SK-N-SH (cell line): ENCODE measurements around the gene CEP152. TPM values are rescaled to one million over a fixed set of nuclear protein-coding genes. Genes with fewer than 3 reads are reported as not detected.
A peak's percentile ranks its signal among the peaks of the same experiment; 100 is the strongest.

Experiments
- CTCF ChIA-PET: fragments of 300-600, 350-600 bp; formaldehyde crosslinking; extraction: SDS; loops from one replicate; lab custom pipeline; 2021; lab: Yijun Ruan, JAX
- POLR2A ChIA-PET: fragments of 350-600 bp; sonication (Branson Sonifier 250); formaldehyde crosslinking; extraction: SDS; loops from one replicate; lab custom pipeline; 2020; ENCODE audit warnings: antibody characterized with exemption, inconsistent platforms; lab: Yijun Ruan, JAX
- DNase-seq: peaks from one replicate; pipeline ENCODE4 v3.0.0; 2012
- H2AFZ ChIP-seq: fragments of 200-600 bp; sonication (generic); 2 replicates; pipeline ENCODE4 v1.8.1; 2016; ENCODE audit warnings: antibody characterized with exemption, mild to moderate bottlenecking, low read depth
- H3F3A ChIP-seq: fragments of 200-600 bp; sonication (generic); replicated peaks from 2 replicates; pipeline ENCODE3; 2016; ENCODE audit warnings: antibody characterized with exemption, mild to moderate bottlenecking; ENCODE audit not compliant: insufficient read depth
- H3K27ac ChIP-seq, 2 experiments: fragments of 200-500 bp in 1 of 2; fragments of 200-600 bp in 1 of 2; sonication (Bioruptor generic) in 1 of 2; sonication (generic), shearing (Covaris generic) in 1 of 2; 2 replicates each; pipeline versions ENCODE4 v1.5.1 to v1.6.1; 2014 to 2016; ENCODE audit warnings: low read depth in 2 of 2, inconsistent platforms in 1 of 2, low read length in 1 of 2, mild to moderate bottlenecking in 1 of 2, mixed read lengths in 1 of 2
- H3K27me3 ChIP-seq: fragments of 200-600 bp; sonication (generic), shearing (Covaris generic); 2 replicates; pipeline ENCODE4 v1.6.1; 2016; ENCODE audit warnings: mixed run types; ENCODE audit not compliant: insufficient read depth
- H3K36me3 ChIP-seq, 2 experiments: fragments of 200-500 bp in 1 of 2; fragments of 200-600 bp in 1 of 2; sonication (Bioruptor generic) in 1 of 2; sonication (generic) in 1 of 2; replicated peaks in 1 of 2; 2 replicates each; pipeline versions ENCODE3 to v1.5.1; 2014 to 2016; ENCODE audit warnings: low read length in 1 of 2, mild to moderate bottlenecking in 1 of 2; ENCODE audit not compliant: insufficient read depth in 2 of 2, control insufficient read depth in 1 of 2
- H3K4me1 ChIP-seq, 2 experiments: fragments of 200-500 bp in 1 of 2; fragments of 200-600 bp in 1 of 2; sonication (Bioruptor generic) in 1 of 2; sonication (generic), shearing (Covaris generic) in 1 of 2; 2 replicates each; pipeline versions ENCODE4 v1.5.1 to v1.6.1; 2014 to 2016; ENCODE audit warnings: low read depth in 1 of 2, low read length in 1 of 2, mixed run types in 1 of 2; ENCODE audit not compliant: insufficient read depth in 2 of 2, control insufficient read depth in 1 of 2
- H3K4me2 ChIP-seq: fragments of 200-600 bp; sonication (generic), shearing (Covaris generic); 2 replicates; pipeline ENCODE4 v1.6.1; 2017; ENCODE audit warnings: mixed run types
- H3K4me3 ChIP-seq, 2 experiments: fragments of 200-500 bp in 1 of 2; fragments of 200-600 bp in 1 of 2; sonication (Bioruptor generic) in 1 of 2; sonication (generic), shearing (Covaris generic) in 1 of 2; 2 replicates each; pipeline versions ENCODE4 v1.5.1 to v1.8.1; 2014 to 2016; ENCODE audit warnings: low read depth in 2 of 2, inconsistent platforms in 1 of 2, low read length in 1 of 2, mild to moderate bottlenecking in 1 of 2, mixed read lengths in 1 of 2, moderate library complexity in 1 of 2
- H3K79me2 ChIP-seq: fragments of 200-600 bp; sonication (generic); 2 replicates; pipeline ENCODE4 v1.8.1; 2017; ENCODE audit warnings: mild to moderate bottlenecking; ENCODE audit not compliant: insufficient read depth
- H3K9ac ChIP-seq: fragments of 200-600 bp; sonication (generic); 2 replicates; pipeline ENCODE4 v1.6.1; 2017; ENCODE audit warnings: mixed run types
- H3K9me2 ChIP-seq: fragments of 200-600 bp; sonication (generic); 2 replicates; pipeline ENCODE4 v1.6.1; 2017; ENCODE audit warnings: mixed run types
- H3K9me3 ChIP-seq: fragments of 200-600 bp; sonication (generic); 2 replicates; pipeline ENCODE4 v1.6.1; 2017; ENCODE audit warnings: mixed run types, mild to moderate bottlenecking, moderate library complexity
- H4K20me1 ChIP-seq: fragments of 200-600 bp; sonication (generic); 2 replicates; pipeline ENCODE4 v1.6.1; 2017; ENCODE audit warnings: mild to moderate bottlenecking, mixed run types; ENCODE audit not compliant: insufficient read depth
- ELF1 ChIP-seq: IDR thresholded peaks from 2 replicates; pipeline ENCODE4 v1.4.0; 2012
- EZH2phosphoT487 ChIP-seq: fragments of 200-600 bp; sonication (generic); IDR thresholded peaks from 2 replicates; pipeline ENCODE4 v1.6.1; 2017; ENCODE audit warnings: low read depth, mixed run types, mild to moderate bottlenecking, antibody characterized with exemption, moderate library complexity, borderline replicate concordance
- FOSL2 ChIP-seq: IDR thresholded peaks from 2 replicates; pipeline ENCODE4 v1.4.0; 2012; ENCODE audit warnings: low read depth, mild to moderate bottlenecking, moderate library complexity, borderline replicate concordance
- FOXJ3 ChIP-seq: sonication (generic); formaldehyde crosslinking; IDR thresholded peaks from 2 replicates; pipeline ENCODE4 v1.5.1; 2020; ENCODE audit warnings: mild to moderate bottlenecking, missing genetic modification reagents
- FOXM1 ChIP-seq: IDR thresholded peaks from 2 replicates; pipeline ENCODE4 v1.4.0; 2012; ENCODE audit warnings: low read depth, mild to moderate bottlenecking
- GABPA ChIP-seq: IDR thresholded peaks from 2 replicates; pipeline ENCODE4 v1.4.0; 2012; ENCODE audit warnings: low read depth, mild to moderate bottlenecking
- JUND ChIP-seq: IDR thresholded peaks from 2 replicates; pipeline ENCODE4 v1.4.0; 2012
- RXRA ChIP-seq: IDR thresholded peaks from 2 replicates; pipeline ENCODE4 v1.4.0; 2012; ENCODE audit warnings: low read depth, mild to moderate bottlenecking, borderline replicate concordance
- SIN3A ChIP-seq: IDR thresholded peaks from 2 replicates; pipeline ENCODE4 v1.6.1; 2012; ENCODE audit warnings: low read depth, mild to moderate bottlenecking, low read length, moderate library complexity, borderline replicate concordance
- SMC3 ChIP-seq: IDR thresholded peaks from 2 replicates; pipeline ENCODE4 v1.6.1; 2012; ENCODE audit warnings: low read depth, low read length, improper control_type of control experiment
- TAF1 ChIP-seq: IDR thresholded peaks from 2 replicates; pipeline ENCODE4 v1.6.1; 2012; ENCODE audit warnings: low read depth, mild to moderate bottlenecking, low read length, moderate library complexity, borderline replicate concordance
- TCF12 ChIP-seq: IDR thresholded peaks from 2 replicates; pipeline ENCODE4 v1.4.0; 2012
- TEAD4 ChIP-seq: IDR thresholded peaks from 2 replicates; pipeline ENCODE4 v1.4.0; 2012; ENCODE audit warnings: mild to moderate bottlenecking, borderline replicate concordance; ENCODE audit not compliant: insufficient read depth
- USF2 ChIP-seq: fragments of 150-350 bp; IDR thresholded peaks from 2 replicates; pipeline ENCODE4 v1.6.1; 2017; ENCODE audit warnings: antibody characterized with exemption, low read length, low read depth, borderline replicate concordance
- YY1 ChIP-seq: IDR thresholded peaks from 2 replicates; pipeline ENCODE4 v1.4.0; 2012; ENCODE audit warnings: low read depth, mild to moderate bottlenecking
- WGBS: methylation state at CpG from one replicate; pipeline ENCODE4 v1.1.6; 2017; ENCODE audit warnings: low lambda C conversion rate; 5-methylcytosine and 5-hydroxymethylcytosine counted together
- polyA plus RNA-seq, 3 experiments: library from polyadenylated mRNA; depleted of rRNA; stranded (reverse); fragments of >200 nt; gene quantifications; 2 replicates each; pipeline ENCODE4 v1.2.3, GENCODE V29; 2012
- TF ChIP-seq, protein P1 (sequence below): fragments of 200-600 bp; sonication (generic); IDR thresholded peaks from 2 replicates; pipeline ENCODE4 v1.6.1; 2017; ENCODE audit warnings: antibody characterized with exemption, mild to moderate bottlenecking, moderate library complexity
- TF ChIP-seq, protein P2 (sequence below): IDR thresholded peaks from 2 replicates; pipeline ENCODE4 v1.6.1; 2012; ENCODE audit warnings: mild to moderate bottlenecking, low read depth, low read length, moderate library complexity

The CEP152 gene
- polyA plus RNA-seq, 1 of the 3 experiments (the other 2 are of a cell fraction): 0.71 TPM

- CTCF ChIA-PET: no interaction called here
- H4K20me1 ChIP-seq: no peaks in the 10 kb centered on the region
- H3K4me3 ChIP-seq: no peak overlapping the region
- no peak overlapping the region; a peak in 1 of 4 replicates for H3K27ac ChIP-seq
- H3K9ac ChIP-seq: no peak overlapping the region
- no peak overlapping the region for H3K4me2 ChIP-seq
- POLR2A ChIA-PET: no interaction called here
- H3K9me2 ChIP-seq: no peaks in the 10 kb centered on the region
- H3F3A ChIP-seq: peaks cover 7% of the 10 kb centered on the region
- DNase-seq: no peak
- H3K36me3 ChIP-seq: no peaks in the 10 kb centered on the region
- peaks cover 8% of the 10 kb centered on the region for H3K9me3 ChIP-seq
- H2AFZ ChIP-seq: no peak overlapping the region; the same call in none of the 2 replicates
- 0 out of 2 replicates have a peak, but pooled peaks have one; percentile 6 for TF ChIP-seq JUND
- TF ChIP-seq EZH2phosphoT487: no peak
- no peak for TF ChIP-seq RXRA
- TF ChIP-seq USF2: no peak
- TF ChIP-seq TAF1: no peak
- no peak for TF ChIP-seq SMC3
- no peak for TF ChIP-seq GABPA
- TF ChIP-seq FOSL2: 0 out of 2 replicates have a peak, but pooled peaks have one; percentile 14
- no peaks in the 10 kb centered on the region; a peak in 1 of 4 replicates for H3K4me1 ChIP-seq
- H3K79me2 ChIP-seq: no peaks in the 10 kb centered on the region
- 0% methylated on average over 1 of the region's 1 CpG for WGBS
- H3K27me3 ChIP-seq: no peaks in the 10 kb centered on the region
Observed at GRCh38 chr15:48823237-48823636, 12.4 kb upstream of the CEP152 start.

DNA sequence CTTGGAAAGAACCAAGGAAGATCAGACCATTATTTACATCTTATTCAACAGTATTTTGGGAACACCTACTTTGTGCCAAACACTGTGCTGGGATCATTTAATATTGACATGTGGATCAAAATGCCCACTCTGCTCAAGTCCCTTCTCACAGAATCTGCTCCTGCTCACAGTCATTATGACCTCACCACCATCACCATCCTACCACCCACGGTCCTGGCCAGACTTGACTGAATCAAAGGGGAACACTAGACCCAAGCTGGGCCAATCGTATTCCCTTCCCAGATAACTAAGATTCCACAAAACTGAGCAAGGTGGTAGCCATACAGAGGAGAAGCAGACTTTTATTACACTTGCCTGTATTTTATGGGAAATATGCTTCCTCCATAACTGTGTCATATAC lies 3.4 kb upstream of the CEP152 start:
- H2AFZ ChIP-seq: no peak overlapping the region
- WGBS: 43% methylated on average over 2 of the region's 2 CpGs
- peaks cover 15% of the 10 kb centered on the region for H3K79me2 ChIP-seq
- H3K4me2 ChIP-seq: no peak overlapping the region
- H3K27me3 ChIP-seq: no peaks in the 10 kb centered on the region
- ChIA-PET POLR2A (no interaction called here), CTCF (interaction anchor here (1.7 kb wide), 1 partner anchor 19 kb away, joined by 4 read pairs; no protein-coding TSS in a partner anchor)
- H3K9me3 ChIP-seq: no peaks in the 10 kb centered on the region
- H3K36me3 ChIP-seq: no peaks in the 10 kb centered on the region
- TF ChIP-seq FOSL2 (no peak), TAF1 (no peak), FOXM1 (no peak), RXRA (no peak), FOXJ3 (CRISPR knock-in tag) (no peak), TEAD4 (no peak), TCF12 (no peak), JUND (no peak), YY1 (no peak), EZH2phosphoT487 (no peak), ELF1 (no peak), SIN3A (no peak)
- TF ChIP-seq, protein P1, sequence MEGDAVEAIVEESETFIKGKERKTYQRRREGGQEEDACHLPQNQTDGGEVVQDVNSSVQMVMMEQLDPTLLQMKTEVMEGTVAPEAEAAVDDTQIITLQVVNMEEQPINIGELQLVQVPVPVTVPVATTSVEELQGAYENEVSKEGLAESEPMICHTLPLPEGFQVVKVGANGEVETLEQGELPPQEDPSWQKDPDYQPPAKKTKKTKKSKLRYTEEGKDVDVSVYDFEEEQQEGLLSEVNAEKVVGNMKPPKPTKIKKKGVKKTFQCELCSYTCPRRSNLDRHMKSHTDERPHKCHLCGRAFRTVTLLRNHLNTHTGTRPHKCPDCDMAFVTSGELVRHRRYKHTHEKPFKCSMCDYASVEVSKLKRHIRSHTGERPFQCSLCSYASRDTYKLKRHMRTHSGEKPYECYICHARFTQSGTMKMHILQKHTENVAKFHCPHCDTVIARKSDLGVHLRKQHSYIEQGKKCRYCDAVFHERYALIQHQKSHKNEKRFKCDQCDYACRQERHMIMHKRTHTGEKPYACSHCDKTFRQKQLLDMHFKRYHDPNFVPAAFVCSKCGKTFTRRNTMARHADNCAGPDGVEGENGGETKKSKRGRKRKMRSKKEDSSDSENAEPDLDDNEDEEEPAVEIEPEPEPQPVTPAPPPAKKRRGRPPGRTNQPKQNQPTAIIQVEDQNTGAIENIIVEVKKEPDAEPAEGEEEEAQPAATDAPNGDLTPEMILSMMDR: no peak
- TF ChIP-seq, protein P2, sequence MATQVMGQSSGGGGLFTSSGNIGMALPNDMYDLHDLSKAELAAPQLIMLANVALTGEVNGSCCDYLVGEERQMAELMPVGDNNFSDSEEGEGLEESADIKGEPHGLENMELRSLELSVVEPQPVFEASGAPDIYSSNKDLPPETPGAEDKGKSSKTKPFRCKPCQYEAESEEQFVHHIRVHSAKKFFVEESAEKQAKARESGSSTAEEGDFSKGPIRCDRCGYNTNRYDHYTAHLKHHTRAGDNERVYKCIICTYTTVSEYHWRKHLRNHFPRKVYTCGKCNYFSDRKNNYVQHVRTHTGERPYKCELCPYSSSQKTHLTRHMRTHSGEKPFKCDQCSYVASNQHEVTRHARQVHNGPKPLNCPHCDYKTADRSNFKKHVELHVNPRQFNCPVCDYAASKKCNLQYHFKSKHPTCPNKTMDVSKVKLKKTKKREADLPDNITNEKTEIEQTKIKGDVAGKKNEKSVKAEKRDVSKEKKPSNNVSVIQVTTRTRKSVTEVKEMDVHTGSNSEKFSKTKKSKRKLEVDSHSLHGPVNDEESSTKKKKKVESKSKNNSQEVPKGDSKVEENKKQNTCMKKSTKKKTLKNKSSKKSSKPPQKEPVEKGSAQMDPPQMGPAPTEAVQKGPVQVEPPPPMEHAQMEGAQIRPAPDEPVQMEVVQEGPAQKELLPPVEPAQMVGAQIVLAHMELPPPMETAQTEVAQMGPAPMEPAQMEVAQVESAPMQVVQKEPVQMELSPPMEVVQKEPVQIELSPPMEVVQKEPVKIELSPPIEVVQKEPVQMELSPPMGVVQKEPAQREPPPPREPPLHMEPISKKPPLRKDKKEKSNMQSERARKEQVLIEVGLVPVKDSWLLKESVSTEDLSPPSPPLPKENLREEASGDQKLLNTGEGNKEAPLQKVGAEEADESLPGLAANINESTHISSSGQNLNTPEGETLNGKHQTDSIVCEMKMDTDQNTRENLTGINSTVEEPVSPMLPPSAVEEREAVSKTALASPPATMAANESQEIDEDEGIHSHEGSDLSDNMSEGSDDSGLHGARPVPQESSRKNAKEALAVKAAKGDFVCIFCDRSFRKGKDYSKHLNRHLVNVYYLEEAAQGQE: no peak
- no peaks in the 10 kb centered on the region for H3F3A ChIP-seq
- peaks cover 0 to 8% of the 10 kb centered on the region in 2 experiments; a peak in 2 of 4 replicates for H3K4me1 ChIP-seq
- H3K9ac ChIP-seq: no peak overlapping the region
- H3K4me3 ChIP-seq: no peak overlapping the region
- H3K9me2 ChIP-seq: no peaks in the 10 kb centered on the region
- no peak for DNase-seq
- no peaks in the 10 kb centered on the region for H4K20me1 ChIP-seq
- H3K27ac ChIP-seq: no peak overlapping the region
